Stimulated activated CD8-positive, alpha-beta memory T cell treated with anti-CD3 and anti-CD28 coated beads, Interleukin-15, amount 100 ng/mL, for 24 hours (primary cell): Measurements from ENCODE around the gene FAM174C.

ENCODE experiments used
- DNase-seq: peaks from one replicate; pipeline ENCODE4 v3.0.0-alpha.2; 2020; ENCODE audit warnings: low read depth

FAM174C gene

DNA sequence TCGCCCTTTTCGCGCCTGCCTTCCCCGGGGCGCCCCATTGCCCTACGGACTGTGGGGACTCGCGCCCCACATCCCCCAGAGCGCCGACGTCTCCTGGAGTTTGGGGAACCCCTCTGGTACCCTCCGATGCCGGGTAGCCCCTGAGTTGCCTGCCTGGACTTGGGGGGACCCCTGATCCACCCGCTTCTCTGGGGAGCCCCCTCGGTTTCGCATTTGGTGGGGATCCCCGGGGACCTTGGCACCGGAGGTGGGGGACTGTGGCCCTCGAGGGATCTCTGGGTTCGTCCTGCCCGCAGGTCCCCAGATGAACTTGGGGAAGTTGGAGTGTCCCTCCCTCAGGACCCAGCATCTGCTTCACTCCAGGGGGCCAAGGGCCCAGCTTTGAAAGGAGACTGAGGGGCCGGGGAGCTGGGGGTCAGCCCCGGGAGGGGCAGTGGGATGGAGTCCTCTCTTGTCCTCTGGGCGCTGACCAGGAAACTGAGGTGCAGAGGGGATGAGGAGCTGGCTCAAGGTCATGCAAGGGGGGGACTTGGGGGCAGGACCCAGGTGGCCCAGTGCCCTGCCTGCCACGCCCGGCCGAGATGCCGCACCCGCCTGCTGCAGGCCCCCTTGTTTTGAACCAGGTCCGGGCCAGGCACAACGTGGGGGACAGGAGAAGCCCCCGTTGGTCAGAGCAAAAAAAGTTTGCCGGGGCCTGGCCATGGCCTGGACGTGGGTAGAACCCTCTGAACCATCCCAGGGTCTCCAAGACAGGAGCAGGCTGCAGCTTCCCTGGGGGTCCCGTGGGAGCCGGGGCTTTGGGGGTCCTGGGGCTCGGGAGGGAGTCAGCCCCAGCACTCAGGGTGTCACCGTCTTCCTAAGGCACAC is 11.4 kb downstream of the FAM174C start:
- DNase-seq = no peak

- DNase-seq = no peak
These were observed 12.3 kb downstream of the FAM174C start for GRCh38 chr19:1287354-1288225.

DNA sequence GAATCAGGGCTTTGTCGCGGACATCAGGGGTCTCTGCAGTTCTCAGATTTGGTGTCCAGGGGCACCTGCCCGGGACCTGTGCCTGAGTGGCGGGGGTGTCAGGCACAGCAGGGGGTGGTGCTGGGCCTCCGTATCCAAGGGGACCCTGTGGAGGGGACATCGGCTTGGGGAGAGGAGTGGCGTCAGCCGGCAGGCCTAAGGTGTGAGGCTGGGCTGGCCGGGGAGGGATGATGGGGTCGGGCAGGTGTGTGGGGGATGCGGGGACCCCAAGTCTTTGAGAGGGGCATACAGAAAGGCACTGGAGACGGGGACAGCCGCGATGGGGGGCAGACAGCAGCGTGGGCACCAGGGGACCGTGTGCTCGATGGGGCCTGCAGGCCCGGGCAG is 12.9 kb downstream of the FAM174C start:
- DNase-seq = no peak

DNA sequence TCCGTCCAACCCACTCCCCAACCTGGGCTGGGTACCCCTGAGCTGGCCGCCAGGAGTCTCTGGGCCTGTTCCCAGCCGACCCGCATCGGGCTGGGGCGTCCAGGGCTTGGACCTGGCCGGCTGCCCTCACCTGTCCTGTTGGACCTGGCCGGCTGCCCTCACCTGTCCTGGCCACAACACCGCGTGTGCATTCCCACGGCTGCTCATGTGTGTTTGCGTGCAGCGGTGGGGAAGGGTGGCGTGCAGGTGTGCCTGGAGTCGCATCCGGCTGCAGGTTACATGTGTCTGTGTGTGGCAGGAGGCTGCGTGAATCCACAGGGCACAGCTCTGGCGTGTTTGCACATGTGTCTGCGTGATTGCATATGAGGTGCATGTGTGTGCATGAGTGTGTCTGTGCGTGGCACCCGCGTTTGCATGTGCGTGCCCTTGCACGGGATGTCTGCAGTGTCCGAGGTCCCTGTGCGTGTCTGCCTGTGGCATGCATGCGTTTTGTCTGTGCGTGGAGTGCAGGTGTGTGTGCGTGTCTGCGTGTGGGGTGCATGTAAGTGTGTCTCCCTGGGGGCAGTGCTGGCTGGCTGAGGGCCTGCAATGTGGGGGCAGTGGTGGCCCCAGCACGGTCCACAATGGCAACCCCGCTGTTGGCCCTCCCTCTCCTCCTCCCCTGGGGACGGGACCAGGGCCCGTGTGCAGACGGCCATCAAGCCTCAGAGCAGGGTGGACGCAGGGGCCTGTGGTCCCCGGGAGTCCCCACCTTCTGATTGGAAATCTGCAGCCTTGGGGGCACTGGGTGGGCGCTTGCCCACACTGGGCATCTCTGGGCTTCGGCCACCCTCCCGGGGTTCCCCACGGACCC is 13.7 kb downstream of the FAM174C start:
- DNase-seq = no peak

DNA sequence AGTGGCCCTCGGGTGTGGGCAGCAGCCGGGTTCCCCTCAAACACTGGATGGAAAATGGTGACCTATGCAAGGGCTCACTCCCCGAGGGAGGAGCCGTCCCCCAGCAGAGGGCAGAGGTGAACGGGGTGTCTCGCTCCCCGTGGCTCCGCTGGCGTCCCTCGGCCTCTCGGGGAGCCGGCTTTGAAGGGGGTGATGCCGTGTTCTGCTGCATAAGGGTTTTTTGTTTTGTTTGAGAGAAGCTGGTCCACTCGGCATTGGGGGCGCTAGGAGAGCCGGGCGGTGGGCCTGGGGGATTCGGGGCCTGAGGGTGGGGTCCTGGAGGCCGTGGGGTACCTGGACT is 14.3 kb downstream of the FAM174C start:
- DNase-seq = no peak

DNA sequence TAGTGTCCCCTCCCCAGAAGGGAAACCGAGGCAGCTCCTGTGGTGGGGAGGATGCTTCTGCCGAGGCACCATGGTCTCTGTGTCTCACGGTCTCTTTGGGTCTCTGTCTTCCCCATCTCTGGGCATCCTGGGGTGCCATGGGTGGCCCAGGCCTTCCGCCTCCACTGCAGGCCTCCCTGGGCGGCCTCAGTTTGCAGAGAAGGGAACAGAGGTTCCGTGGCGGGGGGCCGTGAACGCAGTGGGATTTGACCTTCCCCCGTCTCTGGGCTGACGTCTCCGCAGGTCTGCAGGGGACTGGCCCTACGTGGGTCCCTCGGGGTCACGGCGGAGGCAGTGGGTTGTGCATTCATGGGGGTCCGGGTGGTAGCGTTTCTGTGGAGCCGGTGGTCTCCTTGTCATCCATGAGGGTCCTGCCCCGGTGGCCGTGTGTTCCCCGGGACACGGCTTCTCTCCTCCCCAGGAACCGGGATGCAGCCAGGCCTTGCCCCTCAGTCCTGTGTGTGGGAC is 14.9 kb downstream of the FAM174C start:
- DNase-seq = no peak

DNA sequence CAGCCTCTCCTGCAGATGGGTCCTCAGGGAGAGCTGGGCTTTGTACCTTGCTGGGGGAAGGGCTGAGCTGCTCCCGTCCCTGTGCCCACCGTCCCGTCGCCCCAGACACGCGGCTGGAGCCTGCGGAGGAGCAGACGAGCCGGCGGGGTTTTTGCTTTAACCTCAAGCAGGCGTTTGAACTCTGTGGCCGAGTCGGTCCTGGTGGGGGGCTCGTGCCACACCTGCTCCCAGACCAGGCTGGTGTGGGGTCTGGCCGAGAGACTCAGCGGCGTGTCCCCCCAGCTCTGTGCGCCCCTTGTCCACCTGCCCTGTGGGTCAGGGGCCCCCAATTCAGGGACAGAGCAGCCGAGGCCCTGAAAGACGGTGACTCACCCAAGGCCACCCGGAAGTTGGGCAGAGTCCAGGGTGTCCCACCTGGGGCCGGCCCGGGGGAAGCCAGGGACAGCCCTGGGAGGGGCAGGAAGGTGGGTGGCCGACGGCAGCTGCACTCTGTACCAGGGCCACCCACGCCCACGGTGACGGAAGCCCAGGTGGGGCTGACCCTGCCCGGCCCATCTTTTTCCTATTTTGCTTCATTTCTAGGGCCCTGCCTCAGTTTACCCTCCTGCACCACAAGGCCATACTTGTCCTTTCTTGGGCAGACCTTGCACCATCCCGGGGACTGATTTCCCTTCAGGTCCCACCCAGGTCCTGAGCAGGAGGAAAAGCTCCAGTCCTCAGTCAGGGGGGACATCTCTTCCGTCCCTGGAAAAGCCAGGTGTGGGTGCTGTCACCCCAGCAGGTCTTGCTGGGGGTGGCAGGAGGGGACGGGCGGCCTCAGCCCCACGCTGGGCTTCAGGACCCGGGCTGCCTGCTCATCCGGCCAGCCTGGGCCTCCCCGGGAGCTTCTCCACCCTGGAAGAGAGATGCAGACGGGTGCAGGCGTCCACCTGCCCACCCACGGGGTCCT is 15.6 kb downstream of the FAM174C start:
- no peak for DNase-seq

- DNase-seq = no peak
These were observed 16.6 kb downstream of the FAM174C start for GRCh38 chr19:1291761-1292418.

- no peak for DNase-seq
These were observed 17.3 kb downstream of the FAM174C start for GRCh38 chr19:1292419-1293151.

GRCh38 chr19:1293782-1294604 is 18.7 kb downstream of the FAM174C start:
- no peak for DNase-seq

GRCh38 chr19:1294688-1295087 is 19.4 kb downstream of the FAM174C start:
- DNase-seq = no peak

- no peak for DNase-seq
These were observed 20.1 kb downstream of the FAM174C start for GRCh38 chr19:1295169-1296012.

DNA sequence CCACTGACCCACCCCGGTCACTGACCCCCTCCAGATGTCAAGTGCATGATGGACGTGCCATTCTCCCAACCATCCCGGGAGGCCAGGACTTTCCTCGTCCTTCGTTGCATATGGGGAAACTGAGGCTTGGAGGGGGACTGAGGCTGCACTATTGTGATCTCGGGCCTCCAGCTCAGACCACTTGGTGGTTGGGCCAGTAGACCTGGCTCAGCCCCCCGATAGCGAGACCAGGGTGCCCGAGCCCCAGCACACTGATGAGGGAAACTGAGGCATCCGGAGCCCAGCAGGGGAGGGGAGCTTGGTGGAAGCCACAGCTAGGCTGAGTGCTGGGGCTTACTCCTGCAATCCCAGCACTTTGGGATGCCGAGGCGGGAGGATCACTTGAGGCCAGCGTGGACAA is 20.7 kb downstream of the FAM174C start:
- no peak for DNase-seq

DNA sequence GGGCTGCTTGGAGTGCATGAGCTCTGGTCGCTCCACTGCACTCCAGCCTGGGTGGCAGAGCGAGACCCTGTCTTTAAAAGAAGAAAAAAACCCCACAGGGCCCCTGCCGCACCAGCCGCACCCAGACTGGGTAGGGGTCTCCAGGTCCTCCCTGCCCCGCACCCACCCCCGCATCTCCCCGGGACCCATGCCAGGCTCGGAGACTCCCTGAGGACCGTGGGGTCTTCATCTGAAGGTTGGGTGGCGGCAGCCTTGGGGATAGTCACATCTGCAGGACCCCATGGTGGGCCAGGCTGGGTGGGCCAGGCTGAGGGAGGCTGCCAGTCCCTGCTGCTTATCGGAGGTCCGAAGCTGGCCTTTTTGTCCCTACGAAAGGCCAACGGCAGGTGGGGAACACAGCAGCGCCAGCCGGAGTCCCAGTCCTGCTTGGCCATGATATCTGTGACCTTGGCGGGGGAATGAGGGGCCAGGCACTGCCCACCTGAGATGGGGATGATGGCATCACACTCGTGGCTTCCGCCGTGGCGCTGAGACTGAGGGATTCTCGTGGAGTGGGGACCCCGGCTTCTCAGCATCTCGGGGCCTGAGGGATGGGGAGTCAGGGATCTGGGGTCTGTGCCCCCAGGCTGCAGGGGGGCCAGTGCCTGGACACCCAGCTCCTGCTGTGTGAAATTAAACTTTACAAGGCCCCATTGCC is 21.4 kb downstream of the FAM174C start:
- DNase-seq = no peak

DNA sequence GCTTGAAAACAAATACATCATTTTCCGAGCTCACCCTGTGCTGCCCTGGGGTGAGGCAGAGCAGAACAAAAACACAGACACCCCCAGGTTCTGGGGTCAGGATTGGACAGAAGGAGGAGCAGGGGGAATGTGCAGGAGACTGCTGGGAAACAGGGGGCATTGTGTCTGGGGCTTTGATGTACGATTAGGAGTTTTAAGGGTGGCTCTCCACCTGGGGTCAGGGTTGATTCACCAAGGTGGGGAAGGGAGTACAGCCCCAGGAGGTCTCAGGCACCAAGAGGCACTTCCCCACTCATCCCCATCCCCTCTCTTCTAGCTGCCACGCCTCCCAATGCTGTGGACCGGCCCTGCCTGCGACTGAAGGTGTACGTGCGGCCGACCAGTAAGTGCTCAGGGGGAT is 22.9 kb downstream of the FAM174C start:
- DNase-seq = no peak

DNA sequence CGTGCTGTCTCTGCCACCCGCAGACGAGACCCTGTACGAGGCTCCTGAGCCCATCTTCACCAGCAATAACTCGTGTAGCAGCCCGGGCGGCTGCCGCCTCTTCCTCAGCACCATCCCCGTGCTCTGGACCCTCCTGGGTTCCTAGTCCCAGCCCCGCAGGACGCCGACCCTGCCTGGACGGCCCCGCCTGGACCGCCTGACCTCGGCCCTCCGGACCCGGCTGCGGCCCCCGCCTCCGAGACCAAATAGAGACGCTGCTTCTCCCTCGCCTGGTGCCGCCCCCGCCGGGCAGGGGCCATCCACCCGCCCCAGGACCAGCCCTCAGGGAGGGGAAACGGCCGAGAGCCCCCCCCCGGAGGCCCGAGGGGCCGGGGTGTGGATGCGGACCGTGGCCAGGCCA is 24.5 kb downstream of the FAM174C start:
- DNase-seq = no peak
